ENCODE measurements around the gene CCDC85B. TPM values are rescaled to one million over a fixed set of nuclear protein-coding genes. Genes with fewer than 3 reads are reported as not detected.
"Not testable (repeated sequence)": the region's sequence is repeated elsewhere in the genome, so short reads cannot be mapped to it uniquely, and the experiment has no call there.

The CCDC85B gene
- polyA plus RNA-seq, 4 donors, result 6.5 to 32.5 (median 13.3) TPM

GRCh38 chr11:65886826-65887722, 3.4 kb upstream of the CCDC85B start:
- H3K27me3 ChIP-seq (ENCODE audit: control insufficient read depth in 3 of 3, insufficient read depth in 3 of 3, low read length in 3 of 3), result peaks cover 0 to 16% (median 0%) of the 10 kb centered on the region in 3 donors
- no peak for FAIRE-seq
- no peaks in the 10 kb centered on the region for H3K9me3 ChIP-seq (ENCODE audit: control insufficient read depth in 2 of 2, insufficient read depth in 1 of 2, low read depth in 1 of 2, low read length in 1 of 2)
- H3K4me3 ChIP-seq (ENCODE audit: low read depth in 1 of 3, low read length in 3 of 3), result peak overlapping the region in 2 of 3 donors; percentile 73 to 74
- 71 to 79% (median 75%) methylated on average over 14 of the region's 14 CpGs for WGBS, 3 donors
- peak in 1 of 2 donors; percentile 60 for DNase-seq
- peaks cover 0 to 50% (median 13%) of the 10 kb centered on the region in 3 donors for H3K36me3 ChIP-seq (ENCODE audit: control insufficient read depth in 3 of 3, insufficient read depth in 2 of 3, low read depth in 1 of 3, low read length in 3 of 3)
- H3K4me1 ChIP-seq (ENCODE audit: control insufficient read depth in 3 of 3, insufficient read depth in 2 of 3, low read depth in 1 of 3, low read length in 2 of 3), result peaks cover 8 to 57% (median 11%) of the 10 kb centered on the region in 3 donors
- peak overlapping the region; percentile 84 to 97 (median 95) for H3K27ac ChIP-seq (ENCODE audit: low read depth in 1 of 3, low read length in 2 of 3)

- FAIRE-seq (no peak), DNase-seq (no peak)
- peak overlapping the region; percentile 46 to 74 (median 73) for H3K4me3 ChIP-seq (ENCODE audit: low read depth in 1 of 3, low read length in 3 of 3)
- 2 to 4% (median 4%) methylated on average over 23 of the region's 23 CpGs for WGBS, 3 donors
- H3K27ac ChIP-seq (ENCODE audit: low read depth in 1 of 3, low read length in 2 of 3), result peak overlapping the region; percentile 84 to 97 (median 95)
- H3K4me1 ChIP-seq (ENCODE audit: control insufficient read depth in 3 of 3, insufficient read depth in 2 of 3, low read depth in 1 of 3, low read length in 2 of 3), result peaks cover 8 to 62% (median 12%) of the 10 kb centered on the region in 3 donors
- H3K27me3 ChIP-seq (ENCODE audit: control insufficient read depth in 3 of 3, insufficient read depth in 3 of 3, low read length in 3 of 3), result peaks cover 0 to 16% (median 0%) of the 10 kb centered on the region in 3 donors
- H3K36me3 ChIP-seq (ENCODE audit: control insufficient read depth in 3 of 3, insufficient read depth in 2 of 3, low read depth in 1 of 3, low read length in 3 of 3), result peaks cover 0 to 43% (median 11%) of the 10 kb centered on the region in 3 donors
- no peaks in the 10 kb centered on the region for H3K9me3 ChIP-seq (ENCODE audit: control insufficient read depth in 2 of 2, insufficient read depth in 1 of 2, low read depth in 1 of 2, low read length in 1 of 2)
Observed at GRCh38 chr11:65887723-65888162, 2.7 kb upstream of the CCDC85B start.

GRCh38 chr11:65888163-65888814, 2.2 kb upstream of the CCDC85B start, which contains the start of gene FIBP:
Gene FIBP (minus strand): TSS chr11:65888471. CDS start chr11:65888418, 53 bp downstream.
- WGBS, 3 donors, result 0 to 1% (median 1%) methylated on average over 50 to 57 of the region's 57 CpGs
- H3K36me3 ChIP-seq (ENCODE audit: control insufficient read depth in 3 of 3, insufficient read depth in 2 of 3, low read depth in 1 of 3, low read length in 3 of 3), result peaks cover 0 to 38% (median 7%) of the 10 kb centered on the region in 3 donors
- FAIRE-seq, result no peak

GRCh38 chr11:65891219-65892136, 1.0 kb downstream of the CCDC85B start:
- WGBS, 3 donors, result 4 to 6% (median 5%) methylated on average over 51 to 57 of the region's 57 CpGs
- FAIRE-seq, result no peak
- H3K36me3 ChIP-seq (ENCODE audit: control insufficient read depth in 3 of 3, insufficient read depth in 2 of 3, low read depth in 1 of 3, low read length in 3 of 3), result peaks cover 0 to 8% (median 0%) of the 10 kb centered on the region in 3 donors
- peaks cover 6 to 46% (median 15%) of the 10 kb centered on the region in 3 donors for H3K4me1 ChIP-seq (ENCODE audit: control insufficient read depth in 3 of 3, insufficient read depth in 2 of 3, low read depth in 1 of 3, low read length in 2 of 3)
- peak overlapping the region; percentile 49 to 63 (median 57) for H3K4me3 ChIP-seq (ENCODE audit: low read depth in 1 of 3, low read length in 3 of 3)
- no peak for DNase-seq
- H3K27me3 ChIP-seq (ENCODE audit: control insufficient read depth in 3 of 3, insufficient read depth in 3 of 3, low read length in 3 of 3), result peaks cover 0 to 25% (median 0%) of the 10 kb centered on the region in 3 donors
- H3K9me3 ChIP-seq (ENCODE audit: control insufficient read depth in 2 of 2, insufficient read depth in 1 of 2, low read depth in 1 of 2, low read length in 1 of 2), result no peaks in the 10 kb centered on the region
- H3K27ac ChIP-seq (ENCODE audit: low read depth in 1 of 3, low read length in 2 of 3), result peak overlapping the region; percentile 71 to 97 (median 73)

More at GRCh38 chr11:65888163-65888814, 2.2 kb upstream of the CCDC85B start, which contains the start of gene FIBP:
- Histone ChIP-seq H3K27ac (ENCODE audit: low read depth in 1 of 3, low read length in 2 of 3) (peak within 1 kb of the TSS; percentile 84 to 97 (median 95)), H3K4me3 (ENCODE audit: low read depth in 1 of 3, low read length in 3 of 3) (peak within 1 kb of the TSS; percentile 46 to 74 (median 73)), H3K9me3 (ENCODE audit: control insufficient read depth in 2 of 2, insufficient read depth in 1 of 2, low read depth in 1 of 2, low read length in 1 of 2) (no peaks in the 10 kb centered on the region), H3K27me3 (ENCODE audit: control insufficient read depth in 3 of 3, insufficient read depth in 3 of 3, low read length in 3 of 3) (peaks cover 0 to 16% (median 0%) of the 10 kb centered on the region in 3 donors), H3K4me1 (ENCODE audit: control insufficient read depth in 3 of 3, insufficient read depth in 2 of 3, low read depth in 1 of 3, low read length in 2 of 3) (peaks cover 8 to 62% (median 15%) of the 10 kb centered on the region in 3 donors)
- DNase-seq, result peak; percentile 97 to 99

- FAIRE-seq; DNase-seq; H3K9me3 ChIP-seq (ENCODE audit: control insufficient read depth in 2 of 2, insufficient read depth in 1 of 2, low read depth in 1 of 2, low read length in 1 of 2); H3K36me3 ChIP-seq (ENCODE audit: control insufficient read depth in 3 of 3, insufficient read depth in 2 of 3, low read depth in 1 of 3, low read length in 3 of 3): not testable (repeated sequence)
- Histone ChIP-seq H3K4me1 (ENCODE audit: control insufficient read depth in 3 of 3, insufficient read depth in 2 of 3, low read depth in 1 of 3, low read length in 2 of 3) (peaks cover 4 to 39% (median 11%) of the 10 kb centered on the region in 3 donors), H3K27me3 (ENCODE audit: control insufficient read depth in 3 of 3, insufficient read depth in 3 of 3, low read length in 3 of 3) (peaks cover 0 to 32% (median 0%) of the 10 kb centered on the region in 3 donors), H3K27ac (ENCODE audit: low read depth in 1 of 3, low read length in 2 of 3) (peak overlapping the region in 2 of 3 donors; percentile 27 to 97), H3K4me3 (ENCODE audit: low read depth in 1 of 3, low read length in 3 of 3) (peak overlapping the region in 2 of 3 donors; percentile 4 to 57)
- 61 to 82% (median 70%) methylated on average over 5 of the region's 5 CpGs for WGBS, 3 donors
Observed at GRCh38 chr11:65892137-65892540, 1.7 kb downstream of the CCDC85B start.

GRCh38 chr11:65892661-65893317, 2.3 kb downstream of the CCDC85B start:
- no peak for DNase-seq
- H3K4me3 ChIP-seq (ENCODE audit: low read depth in 1 of 3, low read length in 3 of 3), result no peak overlapping the region

DNA sequence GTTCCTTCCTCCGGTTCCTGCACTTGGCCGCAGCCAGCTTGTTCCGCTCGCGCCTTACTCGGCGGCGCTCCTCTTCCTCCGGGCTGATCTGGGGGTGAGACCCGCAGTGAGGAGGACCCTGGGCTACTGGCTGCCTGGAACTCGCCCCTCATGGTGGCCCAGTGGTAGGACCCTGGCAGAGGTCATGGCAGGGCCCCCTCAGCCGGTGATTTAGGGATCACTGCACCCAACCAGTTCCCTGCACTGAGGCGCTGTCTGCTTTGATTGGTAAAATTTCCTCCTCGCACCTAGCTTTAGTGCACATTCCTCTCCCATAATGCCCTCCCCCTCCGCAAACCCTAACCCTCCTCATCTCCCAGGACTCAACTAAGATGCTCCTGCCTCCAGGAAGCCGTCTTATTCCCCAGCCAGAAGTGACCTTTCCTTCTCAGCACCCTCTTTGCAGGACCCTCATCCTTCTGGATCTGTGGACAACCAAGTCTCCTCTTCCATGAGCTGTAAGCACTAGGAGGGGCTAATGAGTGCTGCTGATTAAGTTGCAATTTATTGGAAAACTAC, 3.6 kb downstream of the CCDC85B start:
- peak overlapping the region in 2 of 3 donors; percentile 50 to 61 for H3K27ac ChIP-seq (ENCODE audit: low read depth in 1 of 3, low read length in 2 of 3)
- no peak overlapping the region for H3K4me3 ChIP-seq (ENCODE audit: low read depth in 1 of 3, low read length in 3 of 3)
- peaks cover 0 to 30% (median 5%) of the 10 kb centered on the region in 3 donors for H3K4me1 ChIP-seq (ENCODE audit: control insufficient read depth in 3 of 3, insufficient read depth in 2 of 3, low read depth in 1 of 3, low read length in 2 of 3)
- no peaks in the 10 kb centered on the region for H3K36me3 ChIP-seq (ENCODE audit: control insufficient read depth in 3 of 3, insufficient read depth in 2 of 3, low read depth in 1 of 3, low read length in 3 of 3)
- 61 to 92% (median 64%) methylated on average over 16 of the region's 16 CpGs for WGBS, 3 donors
- no peaks in the 10 kb centered on the region for H3K9me3 ChIP-seq (ENCODE audit: control insufficient read depth in 2 of 2, insufficient read depth in 1 of 2, low read depth in 1 of 2, low read length in 1 of 2)
- no peak for FAIRE-seq
- no peak for DNase-seq
- H3K27me3 ChIP-seq (ENCODE audit: control insufficient read depth in 3 of 3, insufficient read depth in 3 of 3, low read length in 3 of 3), result peaks cover 0 to 47% (median 0%) of the 10 kb centered on the region in 3 donors

More at GRCh38 chr11:65892661-65893317, 2.3 kb downstream of the CCDC85B start:
- no peaks in the 10 kb centered on the region for H3K36me3 ChIP-seq (ENCODE audit: control insufficient read depth in 3 of 3, insufficient read depth in 2 of 3, low read depth in 1 of 3, low read length in 3 of 3)
- peaks cover under 1 to 33% (median 6%) of the 10 kb centered on the region in 3 donors for H3K4me1 ChIP-seq (ENCODE audit: control insufficient read depth in 3 of 3, insufficient read depth in 2 of 3, low read depth in 1 of 3, low read length in 2 of 3)
- peaks cover 0 to 37% (median 0%) of the 10 kb centered on the region in 3 donors for H3K27me3 ChIP-seq (ENCODE audit: control insufficient read depth in 3 of 3, insufficient read depth in 3 of 3, low read length in 3 of 3)
- peak overlapping the region in 1 of 3 donors; percentile 61 for H3K27ac ChIP-seq (ENCODE audit: low read depth in 1 of 3, low read length in 2 of 3)
- WGBS, 3 donors, result 77 to 89% (median 82%) methylated on average over 9 to 10 of the region's 10 CpGs
- no peaks in the 10 kb centered on the region for H3K9me3 ChIP-seq (ENCODE audit: control insufficient read depth in 2 of 2, insufficient read depth in 1 of 2, low read depth in 1 of 2, low read length in 1 of 2)
- FAIRE-seq, result no peak
